ENCODE data around the gene CHCHD3. TPM values are rescaled to one million over a fixed set of nuclear protein-coding genes. Genes with fewer than 3 reads are reported as not detected.

CHCHD3 gene
- total and polyA plus RNA-seq, 9 of the 15 experiments (the other 6 are each of a cell fraction or from before 2014, with no cell fraction given) = 66.2 to 279 (median 204) TPM

DNA sequence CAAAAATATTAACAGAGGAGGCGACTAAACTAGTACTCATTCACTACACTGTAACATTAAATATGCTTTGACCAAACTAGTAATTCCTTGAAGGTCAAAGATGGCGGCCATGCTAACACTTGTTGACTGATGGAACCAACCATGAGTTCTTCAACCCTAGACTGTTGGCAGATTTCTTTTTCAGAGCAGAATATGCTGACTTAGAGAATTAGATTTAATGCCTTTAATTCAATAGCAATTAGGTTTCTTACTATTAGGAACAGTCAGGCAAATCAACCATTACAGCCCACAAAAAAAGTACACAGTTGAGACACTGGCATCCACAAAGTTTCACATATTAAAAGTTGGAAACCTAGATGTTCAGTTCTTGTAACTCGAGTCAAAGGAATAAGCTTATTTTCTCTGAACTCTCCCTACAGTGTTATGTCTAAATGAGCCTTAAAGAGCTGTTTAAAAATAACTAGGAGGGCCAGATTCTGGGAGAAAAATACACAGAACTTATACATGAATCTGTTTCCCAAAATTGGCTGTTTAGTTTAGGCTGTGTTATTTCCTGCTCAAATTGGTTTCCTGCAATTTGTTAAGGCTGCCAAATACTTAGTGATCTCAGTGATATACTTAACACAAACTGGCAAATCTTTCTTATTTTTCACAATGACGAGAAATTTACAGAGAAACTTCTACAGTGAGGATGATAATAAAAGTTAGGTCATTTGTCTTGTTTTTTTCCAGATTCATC, 17.6 kb downstream of the CHCHD3 start:
- no TSS peak for BruUV-seq (replicated peaks)
- ChIA-PET POLR2A (interaction anchor here (1.0 to 1.3 kb wide), 2 partner anchors 10 to 13 kb away, joined by 3 to 4 read pairs; no protein-coding TSS in a partner anchor), CTCF (ENCODE audit: low intra/inter-chr PET ratio) (no interaction called here)
- Histone ChIP-seq H3K27ac (ENCODE audit: extremely low read depth, low read depth, low read length) (no peak overlapping the region), H3K9me1 (ENCODE audit: control insufficient read depth, insufficient read depth, low read length) (peaks cover 6% of the 10 kb centered on the region), H3K9me3 (replicated peaks; ENCODE audit: control insufficient read depth, insufficient read depth, low read depth, low read length) (no peaks in the 10 kb centered on the region), H3K4me2 (ENCODE audit: insufficient read depth, low read length) (no peak overlapping the region), H2AFZ (ENCODE audit: low read depth, low read length) (no peak overlapping the region), H3K9ac (ENCODE audit: insufficient read depth in 1 of 2, low read depth in 2 of 2, low read length in 2 of 2) (no peak overlapping the region), H3K4me1 (replicated peaks in 1 of 2; ENCODE audit: control insufficient read depth in 2 of 2, insufficient read depth in 2 of 2, low read length in 2 of 2) (0 out of 5 replicates have a peak, but pooled peaks cover 0 to 2% of the 10 kb centered on the region in 2 experiments), H3K36me3 (ENCODE audit: control insufficient read depth, insufficient read depth, low read length) (peaks cover 68% of the 10 kb centered on the region), H4K20me1 (replicated peaks; ENCODE audit: control insufficient read depth, insufficient read depth, low read length) (peaks cover 41% of the 10 kb centered on the region), H3K79me2 (ENCODE audit: control insufficient read depth, insufficient read depth, low read length) (peaks cover 87% of the 10 kb centered on the region), H3K4me3 (no peak overlapping the region), H3K27me3 (ENCODE audit: control insufficient read depth in 2 of 2, insufficient read depth in 2 of 2, low read length in 2 of 2) (no peaks in the 10 kb centered on the region)
- in situ Hi-C loops (cut with MboI) = no loop called here
- 94% methylated on average over 4 of the region's 4 CpGs for WGBS (ENCODE audit: insufficient coverage, low coverage, missing lambda C conversion rate)
- intact Hi-C loops (cut with micrococcal nuclease) = no loop called here
- DNase-seq (ENCODE audit: extremely low read depth in 1 of 4, low spot score in 3 of 4) (no peak), FAIRE-seq (no peak), ATAC-seq (no peak)
- TF ChIP-seq BMI1 (IDR thresholded peaks at IDR 0.05; ENCODE audit: low read length) (no peak), MNT (conservative IDR thresholded peaks at IDR 0.05) (no peak), ZBTB34 (CRISPR knock-in tag; IDR thresholded peaks at IDR 0.05) (no peak), C11orf30 (IDR thresholded peaks at IDR 0.05; ENCODE audit: low read depth) (peak; percentile 70), SRSF9 (IDR thresholded peaks at IDR 0.05; ENCODE audit: borderline replicate concordance, low read depth, low read length) (no peak), STAG1 (CRISPR knock-in tag; IDR thresholded peaks at IDR 0.05; ENCODE audit: borderline replicate concordance) (no peak), RCOR1 (IDR thresholded peaks at IDR 0.05; ENCODE audit: borderline replicate concordance in 1 of 2, low read depth in 2 of 2, low read length in 2 of 2) (no peak), NFRKB (IDR thresholded peaks at IDR 0.05; ENCODE audit: low read depth) (no peak), HNRNPUL1 (IDR thresholded peaks at IDR 0.05; ENCODE audit: low read length) (no peak), BHLHE40 (IDR thresholded peaks at IDR 0.05; ENCODE audit: low read length) (no peak), NR1H2 (CRISPR knock-in tag; IDR thresholded peaks at IDR 0.05) (no peak), PRPF4 (IDR thresholded peaks at IDR 0.05; ENCODE audit: insufficient read depth, low read depth, low read length, poor library complexity, severe bottlenecking) (no peak), MITF (IDR thresholded peaks at IDR 0.05) (no peak), CHD1 (IDR thresholded peaks at IDR 0.05; ENCODE audit: low read length) (no peak), ZC3H8 (IDR thresholded peaks at IDR 0.05) (no peak), EZH2 (IDR thresholded peaks at IDR 0.05; ENCODE audit: borderline replicate concordance, low read depth, low read length) (no peak)
- TF ChIP-seq, protein P1, sequence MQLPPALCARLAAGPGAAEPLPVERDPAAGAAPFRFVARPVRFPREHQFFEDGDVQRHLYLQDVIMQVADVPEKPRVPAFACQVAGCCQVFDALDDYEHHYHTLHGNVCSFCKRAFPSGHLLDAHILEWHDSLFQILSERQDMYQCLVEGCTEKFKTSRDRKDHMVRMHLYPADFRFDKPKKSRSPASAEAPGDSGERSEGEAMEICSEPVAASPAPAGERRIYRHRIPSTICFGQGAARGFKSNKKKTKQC (CRISPR knock-in tag; IDR thresholded peaks at IDR 0.05) = no peak

All from K562 (cell line).